ENCODE results near the gene GREM1.

DNA sequence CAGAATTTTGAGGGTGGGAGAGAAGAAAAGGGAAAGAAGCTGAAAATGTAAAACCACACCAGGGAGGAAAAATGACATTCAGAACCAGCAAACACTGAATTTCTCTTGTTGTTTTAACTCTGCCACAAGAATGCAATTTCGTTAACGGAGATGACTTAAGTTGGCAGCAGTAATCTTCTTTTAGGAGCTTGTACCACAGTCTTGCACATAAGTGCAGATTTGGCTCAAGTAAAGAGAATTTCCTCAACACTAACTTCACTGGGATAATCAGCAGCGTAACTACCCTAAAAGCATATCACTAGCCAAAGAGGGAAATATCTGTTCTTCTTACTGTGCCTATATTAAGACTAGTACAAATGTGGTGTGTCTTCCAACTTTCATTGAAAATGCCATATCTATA, 15.5 kb downstream of the GREM1 start:
- TF ChIP-seq POLR2A (IDR thresholded peaks at IDR 0.05) = no peak
- TF ChIP-seq, protein P1, sequence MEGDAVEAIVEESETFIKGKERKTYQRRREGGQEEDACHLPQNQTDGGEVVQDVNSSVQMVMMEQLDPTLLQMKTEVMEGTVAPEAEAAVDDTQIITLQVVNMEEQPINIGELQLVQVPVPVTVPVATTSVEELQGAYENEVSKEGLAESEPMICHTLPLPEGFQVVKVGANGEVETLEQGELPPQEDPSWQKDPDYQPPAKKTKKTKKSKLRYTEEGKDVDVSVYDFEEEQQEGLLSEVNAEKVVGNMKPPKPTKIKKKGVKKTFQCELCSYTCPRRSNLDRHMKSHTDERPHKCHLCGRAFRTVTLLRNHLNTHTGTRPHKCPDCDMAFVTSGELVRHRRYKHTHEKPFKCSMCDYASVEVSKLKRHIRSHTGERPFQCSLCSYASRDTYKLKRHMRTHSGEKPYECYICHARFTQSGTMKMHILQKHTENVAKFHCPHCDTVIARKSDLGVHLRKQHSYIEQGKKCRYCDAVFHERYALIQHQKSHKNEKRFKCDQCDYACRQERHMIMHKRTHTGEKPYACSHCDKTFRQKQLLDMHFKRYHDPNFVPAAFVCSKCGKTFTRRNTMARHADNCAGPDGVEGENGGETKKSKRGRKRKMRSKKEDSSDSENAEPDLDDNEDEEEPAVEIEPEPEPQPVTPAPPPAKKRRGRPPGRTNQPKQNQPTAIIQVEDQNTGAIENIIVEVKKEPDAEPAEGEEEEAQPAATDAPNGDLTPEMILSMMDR (IDR thresholded peaks at IDR 0.05) = no peak
- no peak for TF ChIP-seq EP300 (IDR thresholded peaks at IDR 0.05)

All from upper lobe of left lung (tissue), 4 donors.